ENCODE data around the gene PRCC.

The PRCC gene

DNA sequence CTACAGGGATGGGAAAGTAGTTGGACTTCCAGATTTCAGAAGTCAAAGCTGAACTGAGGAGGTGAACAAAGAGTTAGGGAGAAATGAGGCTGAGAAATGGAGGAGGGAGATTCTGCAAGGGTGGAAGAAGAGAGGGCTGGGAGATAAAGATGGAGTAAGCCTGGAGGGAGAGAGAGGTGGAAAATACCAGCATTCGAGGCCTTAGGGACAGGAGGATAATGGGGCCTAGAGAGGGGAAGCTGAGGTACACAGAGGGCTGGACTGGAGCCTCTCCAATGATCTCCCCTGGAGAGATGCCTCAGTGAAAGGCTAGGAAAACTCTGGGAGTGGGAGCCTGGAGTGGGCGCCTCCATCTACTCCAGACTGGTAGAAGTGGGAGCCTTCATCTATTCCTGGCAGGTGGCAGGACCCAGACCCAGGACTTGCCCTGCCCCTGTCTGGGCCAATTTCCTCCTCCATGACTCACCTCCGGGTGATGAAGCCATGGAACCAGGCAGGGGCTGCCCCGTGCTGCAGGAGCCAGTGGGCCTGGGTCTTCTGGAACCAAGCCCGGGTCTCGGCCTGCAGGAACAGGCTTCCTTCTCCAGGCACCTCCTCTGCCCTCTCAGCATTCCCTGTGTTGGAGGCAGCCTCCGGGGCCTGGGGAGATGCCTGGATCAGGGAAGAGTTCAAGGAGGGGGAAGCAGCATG is 47.4 kb downstream of the PRCC start:
- no peak for DNase-seq (ENCODE audit: extremely low spot score)
- CTCF ChIA-PET = interaction anchor here (0.7 to 1.1 kb wide), 2 partner anchors 10 to 22 kb away, joined by 3 to 5 read pairs; no protein-coding TSS in a partner anchor
- POLR2A ChIA-PET = interaction anchor here (0.6 to 2.7 kb wide), 8 partner anchors 8 to 108 kb away, joined by 3 to 9 read pairs (median 4); partner anchors contain the start of genes ISG20L2 and METTL25B
- TF ChIP-seq TARDBP (IDR thresholded peaks at IDR 0.05) (no peak), CTBP1 (IDR thresholded peaks at IDR 0.05; ENCODE audit: borderline replicate concordance) (no peak), FOXK2 (IDR thresholded peaks at IDR 0.05) (no peak), LEF1 (IDR thresholded peaks at IDR 0.05; ENCODE audit: borderline replicate concordance) (no peak), HDGF (IDR thresholded peaks at IDR 0.05; ENCODE audit: borderline replicate concordance) (no peak), ARNT (IDR thresholded peaks at IDR 0.05) (no peak), FOXM1 (IDR thresholded peaks at IDR 0.05; ENCODE audit: borderline replicate concordance) (no peak), L3MBTL2 (conservative IDR thresholded peaks at IDR 0.05) (no peak), BHLHE40 (IDR thresholded peaks at IDR 0.05; ENCODE audit: borderline replicate concordance) (no peak), SUZ12 (IDR thresholded peaks at IDR 0.05) (no peak), NFRKB (IDR thresholded peaks at IDR 0.05) (no peak), SP1 (IDR thresholded peaks at IDR 0.05) (no peak), ELF4 (IDR thresholded peaks at IDR 0.05) (no peak), FOXA1 (IDR thresholded peaks at IDR 0.05) (no peak), ZNF384 (IDR thresholded peaks at IDR 0.05) (no peak)
- TF ChIP-seq, protein P1, sequence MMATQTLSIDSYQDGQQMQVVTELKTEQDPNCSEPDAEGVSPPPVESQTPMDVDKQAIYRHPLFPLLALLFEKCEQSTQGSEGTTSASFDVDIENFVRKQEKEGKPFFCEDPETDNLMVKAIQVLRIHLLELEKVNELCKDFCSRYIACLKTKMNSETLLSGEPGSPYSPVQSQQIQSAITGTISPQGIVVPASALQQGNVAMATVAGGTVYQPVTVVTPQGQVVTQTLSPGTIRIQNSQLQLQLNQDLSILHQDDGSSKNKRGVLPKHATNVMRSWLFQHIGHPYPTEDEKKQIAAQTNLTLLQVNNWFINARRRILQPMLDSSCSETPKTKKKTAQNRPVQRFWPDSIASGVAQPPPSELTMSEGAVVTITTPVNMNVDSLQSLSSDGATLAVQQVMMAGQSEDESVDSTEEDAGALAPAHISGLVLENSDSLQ (IDR thresholded peaks at IDR 0.05) = no peak

DNA sequence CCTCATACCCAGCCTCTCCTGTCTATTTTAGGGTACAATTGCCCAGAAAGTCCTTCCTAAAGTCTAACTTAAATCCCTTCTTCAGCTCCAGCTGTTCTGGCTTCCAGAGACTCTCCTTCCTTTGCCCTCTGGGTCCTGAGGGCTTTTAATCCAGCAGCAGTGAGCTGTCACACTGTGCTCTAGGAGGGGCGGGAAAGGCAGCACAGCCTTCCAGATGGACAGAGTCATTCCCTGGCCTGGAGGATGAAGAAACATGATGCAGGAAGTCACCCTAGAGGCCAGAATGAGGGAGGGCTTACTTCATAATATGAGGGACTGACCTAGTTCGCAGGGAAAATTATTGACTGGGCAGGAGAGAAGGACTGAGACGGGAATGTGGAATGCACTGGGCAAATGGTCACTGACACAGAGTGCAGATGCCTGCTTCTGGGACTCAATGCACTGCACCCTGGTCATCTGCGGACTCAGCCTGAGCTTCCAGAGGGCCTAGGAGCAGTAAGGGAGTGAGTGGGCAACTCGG is 48.0 kb downstream of the PRCC start:
- ChIA-PET CTCF (no interaction called here), POLR2A (interaction anchor here (2.7 kb wide), 1 partner anchor 87 kb away, joined by 7 read pairs; the partner anchor contains the start of genes ISG20L2 and METTL25B)
- TF ChIP-seq ELF4 (IDR thresholded peaks at IDR 0.05) = no peak
- no peak for TF ChIP-seq SP1 (IDR thresholded peaks at IDR 0.05)
- TF ChIP-seq SUZ12 (IDR thresholded peaks at IDR 0.05) = no peak
- no peak for TF ChIP-seq ARNT (IDR thresholded peaks at IDR 0.05)
- no peak for TF ChIP-seq CTBP1 (IDR thresholded peaks at IDR 0.05; ENCODE audit: borderline replicate concordance)
- no peak for TF ChIP-seq HDGF (IDR thresholded peaks at IDR 0.05; ENCODE audit: borderline replicate concordance)
- TF ChIP-seq LEF1 (IDR thresholded peaks at IDR 0.05; ENCODE audit: borderline replicate concordance) = no peak
- TF ChIP-seq FOXM1 (IDR thresholded peaks at IDR 0.05; ENCODE audit: borderline replicate concordance) = no peak
- TF ChIP-seq FOXK2 (IDR thresholded peaks at IDR 0.05) = no peak
- TF ChIP-seq, protein P1 (IDR thresholded peaks at IDR 0.05) = no peak
- no peak for TF ChIP-seq NFRKB (IDR thresholded peaks at IDR 0.05)
- TF ChIP-seq L3MBTL2 (conservative IDR thresholded peaks at IDR 0.05) = no peak
- no peak for TF ChIP-seq TARDBP (IDR thresholded peaks at IDR 0.05)
- no peak for TF ChIP-seq ZNF384 (IDR thresholded peaks at IDR 0.05)
- no peak for TF ChIP-seq FOXA1 (IDR thresholded peaks at IDR 0.05)
- no peak for DNase-seq (ENCODE audit: extremely low spot score)

DNA sequence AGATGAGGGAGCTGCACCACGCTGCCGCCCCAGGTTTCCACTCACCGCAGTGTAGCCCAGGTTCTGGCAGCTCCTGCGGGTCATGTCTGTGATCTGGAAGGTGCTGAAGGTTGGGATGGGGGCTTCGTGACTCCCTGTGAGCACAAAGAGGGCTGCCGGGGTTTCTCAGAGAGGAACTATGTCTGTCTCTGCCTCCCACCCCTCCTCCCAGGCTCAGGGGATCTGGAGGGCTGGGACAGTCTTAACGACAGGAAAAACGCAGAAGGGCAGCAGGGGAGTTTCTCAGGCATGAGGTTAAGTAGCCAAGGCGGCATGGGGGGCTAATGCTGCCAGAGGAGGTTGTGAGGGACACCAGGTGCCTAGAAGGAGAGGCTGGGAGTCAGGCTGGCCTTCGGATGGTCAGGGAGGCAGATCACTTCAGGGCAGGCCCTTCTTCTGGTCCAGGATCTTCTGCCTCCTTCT is 48.7 kb downstream of the PRCC start:
- CTCF ChIA-PET = no interaction called here
- DNase-seq (ENCODE audit: extremely low spot score) = no peak
- POLR2A ChIA-PET = interaction anchor here (2.7 kb wide), 1 partner anchor 88 kb away, joined by 7 read pairs; the partner anchor contains the start of genes ISG20L2 and METTL25B
- no peak for TF ChIP-seq CTBP1 (IDR thresholded peaks at IDR 0.05; ENCODE audit: borderline replicate concordance)
- no peak for TF ChIP-seq SUZ12 (IDR thresholded peaks at IDR 0.05)
- TF ChIP-seq FOXK2 (IDR thresholded peaks at IDR 0.05) = no peak
- no peak for TF ChIP-seq ELF4 (IDR thresholded peaks at IDR 0.05)
- TF ChIP-seq BHLHE40 (IDR thresholded peaks at IDR 0.05; ENCODE audit: borderline replicate concordance) = no peak
- no peak for TF ChIP-seq FOXA1 (IDR thresholded peaks at IDR 0.05)
- no peak for TF ChIP-seq ARNT (IDR thresholded peaks at IDR 0.05)
- TF ChIP-seq NFRKB (IDR thresholded peaks at IDR 0.05) = no peak
- TF ChIP-seq TARDBP (IDR thresholded peaks at IDR 0.05) = no peak
- no peak for TF ChIP-seq SP1 (IDR thresholded peaks at IDR 0.05)
- no peak for TF ChIP-seq L3MBTL2 (conservative IDR thresholded peaks at IDR 0.05)
- TF ChIP-seq HDGF (IDR thresholded peaks at IDR 0.05; ENCODE audit: borderline replicate concordance) = no peak
- TF ChIP-seq FOXM1 (IDR thresholded peaks at IDR 0.05; ENCODE audit: borderline replicate concordance) = no peak

DNA sequence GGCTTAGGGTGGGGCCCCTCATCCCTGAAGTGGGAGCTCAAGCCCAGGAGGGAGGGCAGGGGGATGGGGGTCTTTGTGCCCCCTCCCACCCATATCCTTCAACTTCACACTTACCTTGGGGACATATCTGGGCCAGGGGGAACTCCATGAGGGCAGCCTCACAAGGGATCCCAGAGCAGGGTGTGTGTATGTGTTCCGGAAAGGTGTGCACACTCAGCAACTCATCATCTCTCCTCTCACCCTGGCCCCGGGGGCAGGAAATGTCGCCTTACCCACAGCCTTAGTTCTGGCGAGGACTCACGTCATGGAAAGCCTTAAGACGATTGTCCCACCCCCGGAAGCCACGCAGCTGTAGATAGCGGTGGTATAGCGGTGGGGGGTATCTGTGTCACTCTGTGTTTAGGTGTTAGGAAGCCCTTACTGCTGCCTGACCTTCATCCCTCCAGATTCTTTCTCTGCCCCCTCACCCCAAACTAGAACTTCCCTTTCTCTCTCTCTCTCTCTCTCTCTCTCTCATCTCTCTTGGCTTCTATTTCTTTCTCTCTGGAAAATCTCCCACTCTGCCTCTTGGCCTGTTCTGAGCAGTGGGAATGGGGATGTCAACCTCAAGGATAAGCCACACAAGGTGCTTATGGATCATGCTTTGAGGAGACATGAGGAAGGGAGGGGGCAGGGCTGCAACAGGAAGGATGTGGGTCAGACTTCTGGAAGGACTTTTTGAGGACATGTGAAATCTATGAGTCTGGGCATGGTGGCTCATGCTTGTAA is 49.4 kb downstream of the PRCC start, which contains the start of gene SH2D2A:
Gene SH2D2A (minus strand): TSS at position 288 of the 768 bp plus-strand sequence. CDS start 140 bp downstream, at position 148.
- POLR2A ChIA-PET = interaction anchor here (2.7 kb wide), 1 partner anchor 88 kb away, joined by 7 read pairs; the partner anchor contains the start of genes ISG20L2 and METTL25B
- CTCF ChIA-PET = no interaction called here
- TF ChIP-seq FOXA1 (IDR thresholded peaks at IDR 0.05) = no peak
- TF ChIP-seq L3MBTL2 (conservative IDR thresholded peaks at IDR 0.05) = no peak
- no peak for TF ChIP-seq LEF1 (IDR thresholded peaks at IDR 0.05; ENCODE audit: borderline replicate concordance)
- no peak for TF ChIP-seq FOXK2 (IDR thresholded peaks at IDR 0.05)
- no peak for TF ChIP-seq ELF4 (IDR thresholded peaks at IDR 0.05)
- TF ChIP-seq SUZ12 (IDR thresholded peaks at IDR 0.05) = no peak
- no peak for TF ChIP-seq CTBP1 (IDR thresholded peaks at IDR 0.05; ENCODE audit: borderline replicate concordance)
- no peak for TF ChIP-seq TARDBP (IDR thresholded peaks at IDR 0.05)
- DNase-seq (ENCODE audit: extremely low spot score) = no peak

DNA sequence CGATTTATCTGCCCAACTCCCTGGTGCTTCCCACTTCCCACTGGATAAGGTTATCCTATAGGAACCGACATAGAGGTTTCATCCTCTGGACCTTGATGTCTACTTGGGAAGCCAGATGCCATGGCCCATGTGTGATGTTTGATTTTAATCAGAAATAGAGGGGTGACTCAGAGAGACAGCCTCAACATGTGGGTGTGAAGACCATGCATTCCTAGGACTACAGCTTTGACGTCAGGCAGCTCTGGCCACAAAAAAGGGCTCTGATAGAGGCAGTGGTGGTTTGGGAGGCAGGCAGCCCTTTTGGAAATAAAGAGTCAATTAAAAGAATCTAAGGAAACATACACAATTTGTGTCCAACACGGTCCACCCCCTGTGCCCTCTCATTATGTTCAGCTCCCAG is 54.5 kb downstream of the PRCC start:
- POLR2A ChIA-PET = interaction anchor here (2.7 kb wide), 1 partner anchor 9 kb away, joined by 9 read pairs; no protein-coding TSS in a partner anchor
- no peak for DNase-seq (ENCODE audit: extremely low spot score)
- TF ChIP-seq HDGF (IDR thresholded peaks at IDR 0.05; ENCODE audit: borderline replicate concordance) (no peak), ELF4 (IDR thresholded peaks at IDR 0.05) (no peak), SP1 (IDR thresholded peaks at IDR 0.05) (no peak), SUZ12 (IDR thresholded peaks at IDR 0.05) (no peak), ZNF384 (IDR thresholded peaks at IDR 0.05) (no peak), L3MBTL2 (conservative IDR thresholded peaks at IDR 0.05) (no peak), FOXA1 (IDR thresholded peaks at IDR 0.05) (no peak), LEF1 (IDR thresholded peaks at IDR 0.05; ENCODE audit: borderline replicate concordance) (no peak), FOXM1 (IDR thresholded peaks at IDR 0.05; ENCODE audit: borderline replicate concordance) (no peak), BHLHE40 (IDR thresholded peaks at IDR 0.05; ENCODE audit: borderline replicate concordance) (no peak), TARDBP (IDR thresholded peaks at IDR 0.05) (no peak), NFRKB (IDR thresholded peaks at IDR 0.05) (no peak), FOXK2 (IDR thresholded peaks at IDR 0.05) (no peak), ARNT (IDR thresholded peaks at IDR 0.05) (no peak), CTBP1 (IDR thresholded peaks at IDR 0.05; ENCODE audit: borderline replicate concordance) (no peak)
- TF ChIP-seq, protein P1 (IDR thresholded peaks at IDR 0.05) = no peak
- CTCF ChIA-PET = interaction anchor here (0.6 to 1.5 kb wide), 5 partner anchors 15 to 133 kb away, joined by 3 to 5 read pairs (median 3); partner anchors contain the start of gene NTRK1
